GM23248 (cell line): ENCODE data around the gene PTPRT. TPM values are rescaled to one million over a fixed set of nuclear protein-coding genes. Genes with fewer than 3 reads are reported as not detected.

ENCODE experiments used
- DNase-seq: peaks from one replicate; pipeline ENCODE4 v3.0.0-alpha.2; 2015
- H2AFZ ChIP-seq: fragments of 200-600 bp; sonication (generic); 2 replicates; pipeline ENCODE4 v1.6.1; 2016; ENCODE audit warnings: antibody characterized with exemption
- H3F3A ChIP-seq: fragments of 200-600 bp; sonication (generic); 2 replicates; pipeline ENCODE4 v1.6.1; 2016; ENCODE audit warnings: mild to moderate bottlenecking, antibody characterized with exemption, mixed run types; ENCODE audit not compliant: insufficient read depth
- H3K27ac ChIP-seq: fragments of 200-600 bp; sonication (generic); 2 replicates; pipeline ENCODE4 v1.5.1; 2016; ENCODE audit warnings: mild to moderate bottlenecking
- H3K27me3 ChIP-seq: fragments of 200-600 bp; sonication (generic); replicated peaks from 2 replicates; pipeline ENCODE4 v1.6.1; 2016; ENCODE audit warnings: mild to moderate bottlenecking; ENCODE audit not compliant: insufficient read depth
- H3K36me3 ChIP-seq: fragments of 200-600 bp; sonication (generic); 2 replicates; pipeline ENCODE4 v1.6.1; 2016; ENCODE audit warnings: low read depth, mild to moderate bottlenecking
- H3K4me1 ChIP-seq: fragments of 200-600 bp; sonication (generic); 2 replicates; pipeline ENCODE4 v1.6.1; 2016; ENCODE audit warnings: mild to moderate bottlenecking; ENCODE audit not compliant: insufficient read depth
- H3K4me2 ChIP-seq: fragments of 200-600 bp; sonication (generic); one replicate; pipeline ENCODE4 v1.6.1; 2016; ENCODE audit warnings: mild to moderate bottlenecking; ENCODE audit not compliant: unreplicated experiment
- H3K4me3 ChIP-seq: fragments of 200-600 bp; sonication (generic); 2 replicates; pipeline ENCODE4 v1.5.1; 2016; ENCODE audit warnings: mild to moderate bottlenecking
- H3K79me2 ChIP-seq: fragments of 200-600 bp; sonication (generic); 2 replicates; pipeline ENCODE4 v1.6.1; 2016; ENCODE audit warnings: mild to moderate bottlenecking; ENCODE audit not compliant: insufficient read depth
- H3K9ac ChIP-seq: fragments of 200-600 bp; sonication (generic); 2 replicates; pipeline ENCODE4 v1.6.1; 2016; ENCODE audit warnings: mild to moderate bottlenecking
- H3K9me2 ChIP-seq: fragments of 200-600 bp; sonication (generic); 2 replicates; pipeline ENCODE4 v1.6.1; 2016; ENCODE audit warnings: mixed run types, mild to moderate bottlenecking, moderate library complexity; ENCODE audit not compliant: insufficient read depth
- H3K9me3 ChIP-seq: fragments of 200-600 bp; sonication (generic); one replicate; pipeline ENCODE4 v1.6.1; 2017; ENCODE audit warnings: low read depth
- H4K20me1 ChIP-seq: fragments of 200-600 bp; sonication (generic); 2 replicates; pipeline ENCODE4 v1.6.0; 2016; ENCODE audit not compliant: insufficient read depth
- EZH2 ChIP-seq: fragments of 200-600 bp; sonication (generic); IDR thresholded peaks from 2 replicates; pipeline ENCODE4 v1.6.1; 2018; ENCODE audit warnings: antibody characterized with exemption, mild to moderate bottlenecking; ENCODE audit not compliant: insufficient read depth, poor library complexity, severe bottlenecking
- EZH2phosphoT487 ChIP-seq: fragments of 200-600 bp; sonication (generic); IDR thresholded peaks from 2 replicates; pipeline ENCODE4 v1.6.1; 2018; ENCODE audit warnings: antibody characterized with exemption, moderate library complexity, mild to moderate bottlenecking, low read depth; ENCODE audit not compliant: insufficient read depth
- WGBS, 2 experiments: methylation state at CpG; one replicate each; pipeline ENCODE4 v1.1.6; 2015 to 2017; ENCODE audit warnings: low lambda C conversion rate in 2 of 2, low coverage in 1 of 2; ENCODE audit errors: missing lambda C conversion rate in 2 of 2; 5-methylcytosine and 5-hydroxymethylcytosine counted together
- in situ Hi-C: fragments of 300-500 bp; cut with MboI; formaldehyde crosslinking; loops from 2 replicates; pipeline ENCODE4 v1.15.0; 2020
- polyA plus RNA-seq: library from polyadenylated mRNA; unstranded; fragments of >200 nt; fragmentation: Nextera tagmentation; extraction: Ambion mirVana; gene quantifications from 2 replicates; pipeline ENCODE4 v1.2.1, GENCODE V29; 2016
- total RNA-seq: library from RNA; depleted of rRNA; stranded (reverse); fragments of >200 nt; shearing (Covaris generic); gene quantifications from 2 replicates; pipeline ENCODE4 v1.2.3, GENCODE V29; 2014

The PTPRT gene
- total and polyA plus RNA-seq, 2 experiments from 2014 or later = not detected

- H3K4me1 ChIP-seq = no peaks in the 10 kb centered on the region
- H3K4me2 ChIP-seq = no peak overlapping the region
- no peak overlapping the region for H3K4me3 ChIP-seq
- H3K9ac ChIP-seq = no peak overlapping the region
- 4 to 7% methylated on average over 4 of the region's 4 CpGs for WGBS, 2 experiments
- H3K36me3 ChIP-seq = no peaks in the 10 kb centered on the region
- in situ Hi-C loops = no loop called here
- no peak overlapping the region for H2AFZ ChIP-seq
- no peaks in the 10 kb centered on the region for H4K20me1 ChIP-seq
- no peak overlapping the region for H3K27ac ChIP-seq
- H3K27me3 ChIP-seq = no peaks in the 10 kb centered on the region
- no peaks in the 10 kb centered on the region for H3K79me2 ChIP-seq
- no peaks in the 10 kb centered on the region for H3F3A ChIP-seq
- TF ChIP-seq EZH2 (no peak), EZH2phosphoT487 (no peak)
- no peak for DNase-seq
- H3K9me2 ChIP-seq = no peaks in the 10 kb centered on the region
- H3K9me3 ChIP-seq = no peaks in the 10 kb centered on the region
Measured at GRCh38 chr20:43155366-43156100, 34.2 kb downstream of the PTPRT start.

DNA sequence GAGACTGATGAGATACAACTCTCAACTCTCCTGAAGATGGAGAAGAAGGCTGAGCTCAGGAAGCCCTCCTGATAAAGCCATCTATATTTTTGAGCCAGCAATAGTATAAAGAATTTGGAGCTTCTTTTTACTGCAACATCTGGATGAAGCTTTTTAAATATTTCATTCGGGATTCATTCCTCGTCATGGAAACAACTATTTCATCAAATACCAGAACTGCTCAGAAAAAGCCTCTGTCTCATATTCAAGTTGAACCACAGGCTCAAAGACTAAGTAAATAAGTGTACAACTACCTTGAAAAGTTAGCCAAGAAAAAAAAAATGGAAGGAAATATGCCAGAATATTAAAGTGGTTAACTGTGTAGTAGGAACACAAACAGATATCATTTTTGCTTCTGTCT lies 37.8 kb downstream of the PTPRT start:
- TF ChIP-seq EZH2phosphoT487 = no peak
- TF ChIP-seq EZH2 = no peak
- no peak overlapping the region for H3K4me2 ChIP-seq
- WGBS, 2 experiments = 0 to 5% methylated on average over 2 of the region's 2 CpGs

GRCh38 chr20:43151256-43151655 lies 38.5 kb downstream of the PTPRT start:
- Histone ChIP-seq H3K9ac (no peak overlapping the region), H3K79me2 (no peaks in the 10 kb centered on the region), H3K27me3 (no peaks in the 10 kb centered on the region), H3K9me2 (no peaks in the 10 kb centered on the region), H3K27ac (no peak overlapping the region), H3K4me2 (no peak overlapping the region), H2AFZ (no peak overlapping the region), H4K20me1 (no peaks in the 10 kb centered on the region), H3K36me3 (no peaks in the 10 kb centered on the region), H3K4me1 (no peaks in the 10 kb centered on the region), H3F3A (no peaks in the 10 kb centered on the region), H3K4me3 (no peak overlapping the region), H3K9me3 (no peaks in the 10 kb centered on the region)
- in situ Hi-C loops = no loop called here
- DNase-seq = no peak
- TF ChIP-seq EZH2 = no peak
- no peak for TF ChIP-seq EZH2phosphoT487
- WGBS, 2 experiments = 5 to 18% methylated on average over 2 of the region's 2 CpGs

More for the DNA sequence above, 37.8 kb downstream of the PTPRT start:
- Histone ChIP-seq H3K36me3 (no peaks in the 10 kb centered on the region), H3K79me2 (no peaks in the 10 kb centered on the region), H3F3A (no peaks in the 10 kb centered on the region), H3K27ac (no peak overlapping the region), H3K4me1 (no peaks in the 10 kb centered on the region), H2AFZ (no peak overlapping the region), H3K27me3 (no peaks in the 10 kb centered on the region), H3K9ac (no peak overlapping the region), H3K9me3 (no peaks in the 10 kb centered on the region), H4K20me1 (no peaks in the 10 kb centered on the region), H3K4me3 (no peak overlapping the region), H3K9me2 (no peaks in the 10 kb centered on the region)
- DNase-seq = no peak
- in situ Hi-C loops = no loop called here

DNA sequence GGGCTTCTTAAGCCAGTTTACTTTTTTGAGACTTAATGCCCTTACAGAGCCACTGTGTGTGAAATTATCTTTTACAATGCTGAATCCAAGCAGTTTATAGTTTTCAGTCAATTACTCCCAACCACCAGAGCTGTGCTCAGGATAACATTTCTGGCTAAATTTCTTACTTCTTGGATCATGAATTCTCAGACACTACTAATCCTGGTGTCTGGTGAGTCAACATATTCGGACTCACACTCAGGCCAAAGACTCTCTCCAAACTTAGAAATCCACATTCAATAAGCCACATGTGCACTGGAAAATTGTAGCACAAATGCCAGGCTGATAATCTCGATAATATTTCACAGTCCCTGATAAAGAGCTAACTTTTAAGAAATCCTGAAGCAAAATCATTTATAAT lies 49.0 kb downstream of the PTPRT start:
- no peaks in the 10 kb centered on the region for H3K27me3 ChIP-seq
- H3K4me1 ChIP-seq = no peaks in the 10 kb centered on the region
- H3K79me2 ChIP-seq = no peaks in the 10 kb centered on the region
- H2AFZ ChIP-seq = no peak overlapping the region
- DNase-seq = no peak
- H3F3A ChIP-seq = no peaks in the 10 kb centered on the region
- TF ChIP-seq EZH2 (no peak), EZH2phosphoT487 (no peak)
- no peaks in the 10 kb centered on the region for H3K36me3 ChIP-seq
- no peak overlapping the region for H3K4me2 ChIP-seq
- no peaks in the 10 kb centered on the region for H3K9me2 ChIP-seq
- H3K27ac ChIP-seq = no peak overlapping the region
- in situ Hi-C loops = no loop called here
- H3K4me3 ChIP-seq = no peak overlapping the region
- 0% methylated on average over 2 of the region's 2 CpGs for WGBS, 2 experiments
- no peaks in the 10 kb centered on the region for H3K9me3 ChIP-seq
- H4K20me1 ChIP-seq = no peaks in the 10 kb centered on the region
- H3K9ac ChIP-seq = no peak overlapping the region
